Glutamatergic neuron (in vitro differentiated cells): ENCODE data around the gene TLX1. TPM values are rescaled to one million over a fixed set of nuclear protein-coding genes. Genes with fewer than 3 reads are reported as not detected.
"Not testable (repeated sequence)": the region's sequence is repeated elsewhere in the genome, so short reads cannot be mapped to it uniquely, and the experiment has no call there.

ENCODE experiments used
- DNase-seq: peaks from one replicate; pipeline ENCODE4 v3.0.0; 2022
- H3K27ac Mint-ChIP-seq: one replicate; pipeline ENCODE4 v1.8.0; 2020; ENCODE audit warnings: mild to moderate bottlenecking, mixed read lengths, inconsistent platforms; ENCODE audit not compliant: unreplicated experiment
- H3K27me3 Mint-ChIP-seq: one replicate; pipeline ENCODE4 v1.8.0; 2020; ENCODE audit warnings: mild to moderate bottlenecking, moderate library complexity, mixed read lengths, inconsistent platforms; ENCODE audit not compliant: unreplicated experiment
- H3K36me3 Mint-ChIP-seq: one replicate; pipeline ENCODE4 v1.8.0; 2020; ENCODE audit warnings: mild to moderate bottlenecking, mixed read lengths, inconsistent platforms; ENCODE audit not compliant: unreplicated experiment
- H3K4me1 Mint-ChIP-seq: one replicate; pipeline ENCODE4 v1.8.0; 2020; ENCODE audit warnings: mild to moderate bottlenecking, low read depth, mixed read lengths, inconsistent platforms; ENCODE audit not compliant: unreplicated experiment
- H3K4me3 Mint-ChIP-seq: one replicate; pipeline ENCODE4 v1.8.0; 2020; ENCODE audit warnings: mild to moderate bottlenecking, mixed read lengths, inconsistent platforms; ENCODE audit not compliant: unreplicated experiment
- H3K9me3 Mint-ChIP-seq: one replicate; pipeline ENCODE4 v1.8.0; 2020; ENCODE audit warnings: mild to moderate bottlenecking, moderate library complexity, mixed read lengths, inconsistent platforms; ENCODE audit not compliant: unreplicated experiment
- CTCF ChIP-seq: fragments of 200-600 bp; sonication (generic); IDR thresholded peaks from one replicate; pipeline ENCODE4 v1.5.0; 2021; ENCODE audit not compliant: partially characterized antibody, unreplicated experiment
- total RNA-seq: library from RNA; stranded (reverse); fragmentation: NEBNext Ultra II Directional; extraction: Animal tissue kit (Norgen Biotek cat#: 25700); gene quantifications from one replicate; pipeline ENCODE4 v1.2.1, GENCODE V29; 2021; ENCODE audit not compliant: unreplicated experiment

Gene TLX1
- total RNA-seq, 1 donor from 2014 or later = 14.3 TPM

- Mint-ChIP-seq H3K36me3 (no peaks in the 10 kb centered on the region), H3K27me3 (peaks cover 19% of the 10 kb centered on the region), H3K4me1 (peaks cover 1% of the 10 kb centered on the region), H3K27ac (no peak overlapping the region), H3K9me3 (peaks cover 5% of the 10 kb centered on the region), H3K4me3 (no peak overlapping the region)
- no peak for DNase-seq
- no peak for TF ChIP-seq CTCF
These were observed 20.3 kb downstream of the TLX1 start for GRCh38 chr10:101151395-101151794.

- no peak overlapping the region for H3K4me3 Mint-ChIP-seq
- peaks cover 5% of the 10 kb centered on the region for H3K9me3 Mint-ChIP-seq
- DNase-seq = no peak
- peaks cover 16% of the 10 kb centered on the region for H3K27me3 Mint-ChIP-seq
- no peak for TF ChIP-seq CTCF
- H3K27ac Mint-ChIP-seq = no peak overlapping the region
- no peaks in the 10 kb centered on the region for H3K36me3 Mint-ChIP-seq
- H3K4me1 Mint-ChIP-seq = peaks cover 1% of the 10 kb centered on the region
These were observed 21.2 kb downstream of the TLX1 start for GRCh38 chr10:101152316-101152715.

- H3K36me3 Mint-ChIP-seq, DNase-seq, H3K4me3 Mint-ChIP-seq, H3K4me1 Mint-ChIP-seq, H3K9me3 Mint-ChIP-seq, H3K27ac Mint-ChIP-seq: not testable (repeated sequence)
- H3K27me3 Mint-ChIP-seq = peaks cover 14% of the 10 kb centered on the region
These were observed 23.4 kb downstream of the TLX1 start for GRCh38 chr10:101154506-101154905.

GRCh38 chr10:101155896-101156295 is 24.8 kb downstream of the TLX1 start:
- Mint-ChIP-seq H3K36me3 (no peaks in the 10 kb centered on the region), H3K27ac (no peak overlapping the region), H3K9me3 (peaks cover 5% of the 10 kb centered on the region), H3K4me3 (no peak overlapping the region), H3K27me3 (peaks cover 7% of the 10 kb centered on the region), H3K4me1 (no peaks in the 10 kb centered on the region)
- DNase-seq = no peak
- no peak for TF ChIP-seq CTCF

GRCh38 chr10:101157756-101158458 is 26.8 kb downstream of the TLX1 start:
- no peak overlapping the region for H3K27ac Mint-ChIP-seq
- H3K4me3 Mint-ChIP-seq = no peak overlapping the region
- peaks cover 4% of the 10 kb centered on the region for H3K9me3 Mint-ChIP-seq
- H3K4me1 Mint-ChIP-seq = peaks cover 1% of the 10 kb centered on the region
- TF ChIP-seq CTCF = no peak
- peaks cover 4% of the 10 kb centered on the region for H3K27me3 Mint-ChIP-seq
- H3K36me3 Mint-ChIP-seq = no peaks in the 10 kb centered on the region
- DNase-seq = no peak
